ENCODE measurements around the gene GSS. TPM values are rescaled to one million over a fixed set of nuclear protein-coding genes. Genes with fewer than 3 reads are reported as not detected.

The GSS gene
- polyA plus RNA-seq, 1 experiment: 110 TPM

- peaks cover 6% of the 10 kb centered on the region for H3K27me3 ChIP-seq (ENCODE audit: control insufficient read depth, insufficient read depth, low read length)
- no peak for DNase-seq (ENCODE audit: low read depth)
- TF ChIP-seq CTCF (IDR thresholded peaks at IDR 0.05; ENCODE audit: insufficient read depth, low read depth, low read length): no peak
- POLR2A ChIA-PET: no interaction called here
- H3K4me3 ChIP-seq (ENCODE audit: low read depth, low read length): no peak overlapping the region
- H3K36me3 ChIP-seq (ENCODE audit: control insufficient read depth, insufficient read depth, low read length): no peaks in the 10 kb centered on the region
- CTCF ChIA-PET: interaction anchor here (2.7 kb wide), 1 partner anchor 110 kb away, joined by 14 read pairs; the partner anchor contains the start of genes ACSS2 and GGT7
Observed at GRCh38 chr20:34984756-34985261, 29.2 kb upstream of the GSS start.

- no peaks in the 10 kb centered on the region for H3K36me3 ChIP-seq (ENCODE audit: control insufficient read depth, insufficient read depth, low read length)
- peaks cover 6% of the 10 kb centered on the region for H3K27me3 ChIP-seq (ENCODE audit: control insufficient read depth, insufficient read depth, low read length)
- TF ChIP-seq CTCF (IDR thresholded peaks at IDR 0.05; ENCODE audit: insufficient read depth, low read depth, low read length): no peak
- POLR2A ChIA-PET: no interaction called here
- no peak for DNase-seq (ENCODE audit: low read depth)
- no peak overlapping the region for H3K4me3 ChIP-seq (ENCODE audit: low read depth, low read length)
- CTCF ChIA-PET: interaction anchor here (0.5 kb wide), 1 partner anchor 14 kb away, joined by 3 read pairs; no protein-coding TSS in a partner anchor
Observed at GRCh38 chr20:34983995-34984735, 28.6 kb upstream of the GSS start.

GRCh38 chr20:34983089-34983820, 27.6 kb upstream of the GSS start:
- ChIA-PET CTCF (interaction anchor here (0.5 kb wide), 1 partner anchor 13 kb away, joined by 3 read pairs; no protein-coding TSS in a partner anchor), POLR2A (no interaction called here)
- no peaks in the 10 kb centered on the region for H3K36me3 ChIP-seq (ENCODE audit: control insufficient read depth, insufficient read depth, low read length)
- no peak for TF ChIP-seq CTCF (IDR thresholded peaks at IDR 0.05; ENCODE audit: insufficient read depth, low read depth, low read length)
- H3K27me3 ChIP-seq (ENCODE audit: control insufficient read depth, insufficient read depth, low read length): peaks cover 6% of the 10 kb centered on the region
- DNase-seq (ENCODE audit: low read depth): no peak
- no peak overlapping the region for H3K4me3 ChIP-seq (ENCODE audit: low read depth, low read length)

- Histone ChIP-seq H3K27me3 (ENCODE audit: control insufficient read depth, insufficient read depth, low read length) (peaks cover 6% of the 10 kb centered on the region), H3K4me3 (ENCODE audit: low read depth, low read length) (no peak overlapping the region), H3K36me3 (ENCODE audit: control insufficient read depth, insufficient read depth, low read length) (no peaks in the 10 kb centered on the region)
- no peak for TF ChIP-seq CTCF (IDR thresholded peaks at IDR 0.05; ENCODE audit: insufficient read depth, low read depth, low read length)
- no peak for DNase-seq (ENCODE audit: low read depth)
- ChIA-PET POLR2A (no interaction called here), CTCF (no interaction called here)
Observed at GRCh38 chr20:34982270-34983088, 26.9 kb upstream of the GSS start.
